ENCODE results near the gene PDHB. TPM values are rescaled to one million over a fixed set of nuclear protein-coding genes. Genes with fewer than 3 reads are reported as not detected.
"Not testable (repeated sequence)": the region's sequence is repeated elsewhere in the genome, so short reads cannot be mapped to it uniquely, and the experiment has no call there.

PDHB gene
- total and polyA plus RNA-seq, 2 experiments from 2014 or later = 260 to 266 TPM

DNA sequence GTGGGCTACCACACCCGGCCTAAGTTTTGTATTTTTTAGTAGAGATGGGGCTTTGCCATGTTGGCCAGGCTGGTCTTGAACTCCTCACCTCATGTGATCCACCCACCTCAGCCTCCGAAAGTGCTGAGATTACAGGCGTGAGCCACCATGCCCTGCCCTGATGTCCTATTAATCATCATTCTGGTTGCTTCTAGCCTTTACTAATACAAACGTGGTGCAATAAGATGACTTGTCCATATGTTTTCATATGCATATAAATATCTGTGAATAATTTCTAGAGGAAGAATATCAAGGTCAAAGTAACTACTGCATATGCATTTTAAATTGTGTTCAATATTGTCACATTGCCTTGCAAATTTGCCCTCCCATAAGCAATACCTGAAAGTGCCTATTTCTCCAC, 25.5 kb upstream of the PDHB start:
- no peak for DNase-seq (ENCODE audit: low read depth in 1 of 2, low spot score in 1 of 2)
- TF ChIP-seq, protein P1, sequence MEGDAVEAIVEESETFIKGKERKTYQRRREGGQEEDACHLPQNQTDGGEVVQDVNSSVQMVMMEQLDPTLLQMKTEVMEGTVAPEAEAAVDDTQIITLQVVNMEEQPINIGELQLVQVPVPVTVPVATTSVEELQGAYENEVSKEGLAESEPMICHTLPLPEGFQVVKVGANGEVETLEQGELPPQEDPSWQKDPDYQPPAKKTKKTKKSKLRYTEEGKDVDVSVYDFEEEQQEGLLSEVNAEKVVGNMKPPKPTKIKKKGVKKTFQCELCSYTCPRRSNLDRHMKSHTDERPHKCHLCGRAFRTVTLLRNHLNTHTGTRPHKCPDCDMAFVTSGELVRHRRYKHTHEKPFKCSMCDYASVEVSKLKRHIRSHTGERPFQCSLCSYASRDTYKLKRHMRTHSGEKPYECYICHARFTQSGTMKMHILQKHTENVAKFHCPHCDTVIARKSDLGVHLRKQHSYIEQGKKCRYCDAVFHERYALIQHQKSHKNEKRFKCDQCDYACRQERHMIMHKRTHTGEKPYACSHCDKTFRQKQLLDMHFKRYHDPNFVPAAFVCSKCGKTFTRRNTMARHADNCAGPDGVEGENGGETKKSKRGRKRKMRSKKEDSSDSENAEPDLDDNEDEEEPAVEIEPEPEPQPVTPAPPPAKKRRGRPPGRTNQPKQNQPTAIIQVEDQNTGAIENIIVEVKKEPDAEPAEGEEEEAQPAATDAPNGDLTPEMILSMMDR (IDR thresholded peaks at IDR 0.05; ENCODE audit: low read depth, low read length) = no peak
- no peaks in the 10 kb centered on the region for H3K36me3 ChIP-seq
- H3K9me3 ChIP-seq (ENCODE audit: low read depth) = no peaks in the 10 kb centered on the region
- no peak overlapping the region for H3K4me3 ChIP-seq
- no peak overlapping the region for H3K27ac ChIP-seq
- no peaks in the 10 kb centered on the region for H3K27me3 ChIP-seq
- H3K4me1 ChIP-seq (ENCODE audit: low read depth) = no peaks in the 10 kb centered on the region

DNA sequence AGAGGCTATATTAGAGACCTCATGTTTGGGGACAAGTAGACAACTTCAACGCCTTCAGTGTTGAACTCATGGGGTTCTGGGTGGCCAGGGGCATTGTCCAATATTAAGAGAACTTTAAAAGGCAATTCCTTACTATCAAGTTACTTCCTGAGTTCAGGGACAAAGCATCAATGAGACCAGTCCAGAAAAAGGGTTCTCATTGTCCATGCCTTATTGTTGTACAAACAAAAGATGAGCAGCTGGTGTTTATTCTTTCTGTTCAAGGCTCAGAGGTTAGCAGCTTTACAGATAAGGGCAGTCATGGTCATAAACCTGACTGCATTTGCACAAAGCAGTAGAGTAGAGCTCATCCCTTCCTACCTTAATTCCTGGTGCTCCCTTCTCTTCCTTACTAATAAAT, 18.5 kb upstream of the PDHB start:
- DNase-seq (ENCODE audit: low read depth in 1 of 2, low spot score in 1 of 2) = no peak
- H3K4me3 ChIP-seq = no peak overlapping the region
- TF ChIP-seq, protein P1 (IDR thresholded peaks at IDR 0.05; ENCODE audit: low read depth, low read length) = no peak

DNA sequence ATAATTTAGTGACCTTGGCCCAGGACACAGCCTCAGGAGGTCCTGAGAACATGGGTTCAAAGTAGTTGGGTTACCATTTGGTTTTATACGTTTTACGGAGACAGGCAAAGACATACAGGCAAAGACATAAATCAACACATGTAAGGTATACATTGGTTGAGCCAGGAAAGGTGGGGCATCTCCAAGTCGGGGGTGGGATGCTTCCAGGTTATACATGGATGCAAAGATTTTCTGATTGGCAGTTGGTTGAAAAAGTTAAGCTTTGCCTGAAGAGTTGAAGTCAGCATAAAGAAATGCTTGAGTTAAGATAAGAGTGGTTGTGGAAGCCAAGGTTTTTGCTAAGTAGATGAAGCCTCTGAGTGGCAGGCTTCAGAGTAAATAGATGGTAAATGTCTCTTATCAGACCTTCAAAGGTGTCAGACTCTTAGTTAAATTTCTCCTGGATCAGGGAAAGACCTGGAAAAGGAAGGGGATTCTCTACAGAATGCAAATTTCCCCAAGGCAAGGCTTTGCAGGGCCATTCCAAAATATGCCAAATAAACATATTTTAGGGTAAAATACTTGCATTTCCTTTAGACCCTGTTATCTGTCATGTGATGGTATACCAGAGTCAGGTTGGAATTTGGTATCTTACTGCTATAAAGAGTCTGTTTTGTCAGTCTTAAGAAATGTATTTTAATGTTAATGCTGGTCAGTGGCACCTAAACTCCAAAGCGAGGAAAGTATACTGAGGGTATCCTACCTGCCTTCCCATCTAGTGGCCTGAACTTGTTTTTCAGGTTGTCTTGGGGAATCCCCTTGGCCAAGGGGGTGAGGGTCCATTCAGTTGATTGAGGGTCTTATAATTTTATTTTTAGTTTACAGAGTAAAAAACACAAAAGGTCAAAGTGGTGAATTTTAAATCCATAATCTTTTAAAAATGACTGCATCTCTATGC, 8.2 kb upstream of the PDHB start:
- H3K27ac ChIP-seq = no peak overlapping the region

More for the DNA sequence above, 18.5 kb upstream of the PDHB start:
- Histone ChIP-seq H3K4me1 (ENCODE audit: low read depth) (no peaks in the 10 kb centered on the region), H3K27ac (no peak overlapping the region), H3K36me3 (no peaks in the 10 kb centered on the region), H3K9me3 (ENCODE audit: low read depth) (no peaks in the 10 kb centered on the region), H3K27me3 (no peaks in the 10 kb centered on the region)

DNA sequence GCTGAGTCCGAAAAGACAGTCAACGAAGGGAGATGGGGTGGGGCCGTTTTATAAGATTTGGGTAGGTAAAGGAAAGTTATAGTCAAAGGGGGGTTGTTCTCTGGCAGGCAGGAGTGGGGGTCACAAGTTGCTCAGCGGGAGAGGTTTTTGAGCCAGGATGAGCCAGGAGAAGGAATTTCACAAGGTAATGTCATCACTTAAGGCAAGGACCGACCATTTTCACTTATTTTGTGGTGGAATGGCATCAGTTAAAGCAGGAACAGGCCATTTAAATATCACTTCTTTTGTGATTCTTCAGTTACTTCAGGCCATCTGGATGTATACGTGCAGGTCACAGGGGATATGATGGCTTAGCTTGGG, 7.3 kb upstream of the PDHB start:
- H3K36me3 ChIP-seq; H3K4me1 ChIP-seq (ENCODE audit: low read depth); H3K27ac ChIP-seq; H3K4me3 ChIP-seq; H3K9me3 ChIP-seq (ENCODE audit: low read depth); DNase-seq (ENCODE audit: low read depth in 1 of 2, low spot score in 1 of 2); H3K27me3 ChIP-seq: not testable (repeated sequence)

More for the DNA sequence above, 8.2 kb upstream of the PDHB start:
- no peaks in the 10 kb centered on the region for H3K27me3 ChIP-seq
- TF ChIP-seq, protein P1 (IDR thresholded peaks at IDR 0.05; ENCODE audit: low read depth, low read length) = no peak
- no peaks in the 10 kb centered on the region for H3K9me3 ChIP-seq (ENCODE audit: low read depth)
- H3K4me3 ChIP-seq = no peak overlapping the region
- DNase-seq (ENCODE audit: low read depth in 1 of 2, low spot score in 1 of 2) = no peak
- no peaks in the 10 kb centered on the region for H3K4me1 ChIP-seq (ENCODE audit: low read depth)
- no peaks in the 10 kb centered on the region for H3K36me3 ChIP-seq

GRCh38 chr3:58437276-58437675, 3.6 kb upstream of the PDHB start:
- H3K27me3 ChIP-seq; H3K4me1 ChIP-seq (ENCODE audit: low read depth); DNase-seq (ENCODE audit: low read depth in 1 of 2, low spot score in 1 of 2); H3K27ac ChIP-seq; H3K36me3 ChIP-seq; H3K9me3 ChIP-seq (ENCODE audit: low read depth); H3K4me3 ChIP-seq: not testable (repeated sequence)

- TF ChIP-seq, protein P1 (IDR thresholded peaks at IDR 0.05; ENCODE audit: low read depth, low read length) = no peak
- Histone ChIP-seq H3K4me1 (ENCODE audit: low read depth) (peaks cover 6% of the 10 kb centered on the region), H3K27ac (peak overlapping the region; percentile 97), H3K9me3 (ENCODE audit: low read depth) (no peaks in the 10 kb centered on the region), H3K36me3 (peaks cover 19% of the 10 kb centered on the region), H3K27me3 (no peaks in the 10 kb centered on the region), H3K4me3 (no peak overlapping the region)
- DNase-seq (ENCODE audit: low read depth in 1 of 2, low spot score in 1 of 2) = peak; percentile 56 to 82
Observed at GRCh38 chr3:58434990-58435389, 1.4 kb upstream of the PDHB start.
